ENCODE data around the gene TMEM52B. TPM values are rescaled to one million over a fixed set of nuclear protein-coding genes. Genes with fewer than 3 reads are reported as not detected.

The TMEM52B gene
- total RNA-seq, 1 donor, result not detected

- Histone ChIP-seq H3K9me3 (ENCODE audit: low read depth, low read length) (no peaks in the 10 kb centered on the region), H3K27ac (ENCODE audit: low read depth, low read length) (no peak overlapping the region), H4K20me1 (ENCODE audit: insufficient read depth, low read length) (no peaks in the 10 kb centered on the region), H3K27me3 (ENCODE audit: insufficient read depth, low read length) (no peaks in the 10 kb centered on the region), H2AFZ (ENCODE audit: low read length) (no peak overlapping the region), H3K4me2 (ENCODE audit: insufficient read depth, low read length) (no peak overlapping the region), H3K4me3 (ENCODE audit: insufficient read depth, low read length) (no peak overlapping the region), H3K4me1 (ENCODE audit: insufficient read depth, low read length) (no peaks in the 10 kb centered on the region), H3K79me2 (ENCODE audit: insufficient read depth, low read length) (no peaks in the 10 kb centered on the region), H3K36me3 (ENCODE audit: insufficient read depth, low read length) (peaks cover 33% of the 10 kb centered on the region)
- no peak for TF ChIP-seq CTCF (IDR thresholded peaks at IDR 0.05; ENCODE audit: extremely low read depth, low read depth, low read length)
- no peak for DNase-seq (ENCODE audit: insufficient read length, low spot score, missing footprints)
These were observed 47.3 kb downstream of the TMEM52B start for GRCh38 chr12:10226086-10226485.

DNA sequence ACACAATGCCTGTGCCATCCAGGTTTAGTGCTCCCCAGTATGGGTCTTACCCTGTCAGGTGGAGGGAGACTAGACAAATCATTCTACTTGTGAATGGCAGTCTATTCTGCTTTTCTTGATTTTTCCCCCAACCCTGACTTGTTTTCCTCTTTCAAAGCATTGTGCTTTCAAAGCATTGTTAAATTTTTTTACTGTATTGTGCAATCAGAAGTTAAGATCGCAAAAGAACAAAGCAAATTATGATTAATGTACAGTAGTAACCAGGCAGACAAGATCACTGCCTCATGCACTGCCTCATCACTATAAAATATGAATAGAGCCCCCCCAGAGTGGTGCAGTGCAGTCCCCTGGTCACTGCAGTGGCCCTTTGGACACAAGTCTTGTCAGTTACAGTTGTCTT lies 47.9 kb downstream of the TMEM52B start:
- DNase-seq (ENCODE audit: insufficient read length, low spot score, missing footprints), result peak; percentile 41
- Histone ChIP-seq H3K36me3 (ENCODE audit: insufficient read depth, low read length) (peaks cover 27% of the 10 kb centered on the region), H3K27me3 (ENCODE audit: insufficient read depth, low read length) (no peaks in the 10 kb centered on the region), H3K79me2 (ENCODE audit: insufficient read depth, low read length) (no peaks in the 10 kb centered on the region), H2AFZ (ENCODE audit: low read length) (no peak overlapping the region), H3K9me3 (ENCODE audit: low read depth, low read length) (no peaks in the 10 kb centered on the region), H3K27ac (ENCODE audit: low read depth, low read length) (no peak overlapping the region), H3K4me2 (ENCODE audit: insufficient read depth, low read length) (no peak overlapping the region), H3K4me3 (ENCODE audit: insufficient read depth, low read length) (no peak overlapping the region), H3K4me1 (ENCODE audit: insufficient read depth, low read length) (no peaks in the 10 kb centered on the region), H4K20me1 (ENCODE audit: insufficient read depth, low read length) (no peaks in the 10 kb centered on the region)
- no peak for TF ChIP-seq CTCF (IDR thresholded peaks at IDR 0.05; ENCODE audit: extremely low read depth, low read depth, low read length)

GRCh38 chr12:10227648-10228047 lies 48.8 kb downstream of the TMEM52B start:
- no peaks in the 10 kb centered on the region for H3K9me3 ChIP-seq (ENCODE audit: low read depth, low read length)
- no peak for TF ChIP-seq CTCF (IDR thresholded peaks at IDR 0.05; ENCODE audit: extremely low read depth, low read depth, low read length)
- H3K4me1 ChIP-seq (ENCODE audit: insufficient read depth, low read length), result no peaks in the 10 kb centered on the region
- H3K27ac ChIP-seq (ENCODE audit: low read depth, low read length), result no peak overlapping the region
- no peak for DNase-seq (ENCODE audit: insufficient read length, low spot score, missing footprints)
- no peak overlapping the region for H3K4me3 ChIP-seq (ENCODE audit: insufficient read depth, low read length)
- peaks cover 18% of the 10 kb centered on the region for H3K36me3 ChIP-seq (ENCODE audit: insufficient read depth, low read length)
- no peaks in the 10 kb centered on the region for H4K20me1 ChIP-seq (ENCODE audit: insufficient read depth, low read length)
- no peaks in the 10 kb centered on the region for H3K27me3 ChIP-seq (ENCODE audit: insufficient read depth, low read length)
- no peak overlapping the region for H3K4me2 ChIP-seq (ENCODE audit: insufficient read depth, low read length)
- H2AFZ ChIP-seq (ENCODE audit: low read length), result no peak overlapping the region
- no peaks in the 10 kb centered on the region for H3K79me2 ChIP-seq (ENCODE audit: insufficient read depth, low read length)

- Histone ChIP-seq H3K4me2 (ENCODE audit: insufficient read depth, low read length) (no peak overlapping the region), H3K4me1 (ENCODE audit: insufficient read depth, low read length) (no peaks in the 10 kb centered on the region), H3K4me3 (ENCODE audit: insufficient read depth, low read length) (no peak overlapping the region), H4K20me1 (ENCODE audit: insufficient read depth, low read length) (no peaks in the 10 kb centered on the region), H3K79me2 (ENCODE audit: insufficient read depth, low read length) (no peaks in the 10 kb centered on the region), H3K27me3 (ENCODE audit: insufficient read depth, low read length) (no peaks in the 10 kb centered on the region), H3K9me3 (ENCODE audit: low read depth, low read length) (no peaks in the 10 kb centered on the region), H2AFZ (ENCODE audit: low read length) (no peak overlapping the region), H3K36me3 (ENCODE audit: insufficient read depth, low read length) (no peaks in the 10 kb centered on the region), H3K27ac (ENCODE audit: low read depth, low read length) (no peak overlapping the region)
- TF ChIP-seq CTCF (IDR thresholded peaks at IDR 0.05; ENCODE audit: extremely low read depth, low read depth, low read length), result no peak
- no peak for DNase-seq (ENCODE audit: insufficient read length, low spot score, missing footprints)
These were observed 55.7 kb downstream of the TMEM52B start for GRCh38 chr12:10234562-10234961.
